Hematopoietic multipotent progenitor cell treated with erythropoietin and hydrocortisone succinate and interleukin-3 and kit ligand, for 8 days (in vitro differentiated cells): Measurements from ENCODE around the gene SLC39A11.
A peak's percentile ranks its signal among the peaks of the same experiment; 100 is the strongest.
"Not testable (repeated sequence)": the region's sequence is repeated elsewhere in the genome, so short reads cannot be mapped to it uniquely, and the experiment has no call there.

Experiments
- DNase-seq: peaks from one replicate; pipeline ENCODE4 v3.0.0-alpha.2; 2015

SLC39A11 gene

DNA sequence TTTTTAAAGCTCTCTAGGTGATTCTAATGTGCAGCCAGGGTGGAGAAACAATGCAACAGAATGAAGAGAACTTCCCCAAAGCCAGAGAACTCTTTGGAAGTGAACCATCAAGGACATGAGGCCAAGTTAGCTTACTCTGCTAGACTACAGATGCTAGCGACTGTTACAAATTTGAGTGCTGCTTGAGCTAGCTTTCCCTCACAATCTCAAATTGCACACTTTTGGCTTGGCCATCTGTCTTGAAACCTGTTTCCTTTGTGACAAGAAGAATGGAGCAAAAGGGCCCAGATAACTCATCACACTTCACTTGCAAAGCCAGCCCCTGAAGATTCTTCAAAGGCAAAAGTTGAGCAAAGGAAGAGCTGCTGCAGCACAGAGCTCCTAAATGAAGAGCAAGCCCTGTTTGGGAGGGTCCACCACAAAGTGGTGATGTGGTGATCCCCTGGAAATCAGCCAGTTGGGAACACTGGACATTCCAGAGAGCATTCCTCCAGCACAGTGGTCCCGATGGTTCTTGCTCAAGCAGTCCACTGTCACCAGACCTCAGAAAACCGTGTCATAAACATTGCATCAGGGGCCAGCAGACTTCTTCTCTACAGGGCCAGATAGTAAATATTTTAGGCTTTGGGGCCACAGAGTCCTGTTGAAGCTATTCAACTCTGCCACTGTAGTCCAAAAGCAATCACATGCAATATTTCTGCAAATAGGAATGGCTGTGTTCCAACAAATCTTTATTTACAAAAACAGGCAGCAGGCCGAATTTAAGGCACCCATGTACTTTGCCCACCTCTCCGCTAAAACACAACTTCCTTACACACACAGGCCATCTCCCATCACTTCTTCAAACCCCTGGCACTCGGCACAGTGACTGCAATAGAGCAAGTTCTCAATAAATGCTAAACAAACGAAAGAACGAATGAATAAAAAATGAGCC lies 21.2 kb downstream of the SLC39A11 start:
- peak; percentile 20 for DNase-seq

- DNase-seq = no peak
Observed at GRCh38 chr17:73069841-73070240, 22.6 kb downstream of the SLC39A11 start.

- DNase-seq = no peak
Observed at GRCh38 chr17:73069164-73069770, 23.2 kb downstream of the SLC39A11 start.

- DNase-seq = no peak
Observed at GRCh38 chr17:73068322-73069153, 23.9 kb downstream of the SLC39A11 start.

DNA sequence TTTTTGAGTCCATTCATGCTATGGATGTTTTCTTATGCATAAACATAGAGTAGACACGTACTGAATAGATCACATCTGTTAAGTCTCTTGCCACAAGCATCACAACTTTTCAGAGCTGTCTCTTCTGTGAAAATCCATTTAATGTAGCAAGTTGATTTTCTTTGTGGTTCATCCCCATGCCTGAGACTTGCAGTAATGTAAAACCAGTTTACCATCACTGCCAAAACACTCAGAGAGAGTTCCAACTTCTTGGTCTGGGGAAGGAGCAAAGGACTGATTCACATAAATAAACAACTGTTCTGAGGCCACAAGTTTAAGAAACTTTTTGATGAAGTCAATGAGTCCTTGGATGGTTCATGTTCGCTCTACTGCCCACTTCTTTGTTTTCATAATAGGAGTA lies 24.8 kb downstream of the SLC39A11 start:
- not testable (repeated sequence) for DNase-seq

- no peak for DNase-seq
Observed at GRCh38 chr17:73067075-73067474, 25.4 kb downstream of the SLC39A11 start.

GRCh38 chr17:73066148-73066884 lies 26.2 kb downstream of the SLC39A11 start:
- DNase-seq = no peak

- DNase-seq = no peak
Observed at GRCh38 chr17:73065376-73065775, 27.1 kb downstream of the SLC39A11 start.

DNA sequence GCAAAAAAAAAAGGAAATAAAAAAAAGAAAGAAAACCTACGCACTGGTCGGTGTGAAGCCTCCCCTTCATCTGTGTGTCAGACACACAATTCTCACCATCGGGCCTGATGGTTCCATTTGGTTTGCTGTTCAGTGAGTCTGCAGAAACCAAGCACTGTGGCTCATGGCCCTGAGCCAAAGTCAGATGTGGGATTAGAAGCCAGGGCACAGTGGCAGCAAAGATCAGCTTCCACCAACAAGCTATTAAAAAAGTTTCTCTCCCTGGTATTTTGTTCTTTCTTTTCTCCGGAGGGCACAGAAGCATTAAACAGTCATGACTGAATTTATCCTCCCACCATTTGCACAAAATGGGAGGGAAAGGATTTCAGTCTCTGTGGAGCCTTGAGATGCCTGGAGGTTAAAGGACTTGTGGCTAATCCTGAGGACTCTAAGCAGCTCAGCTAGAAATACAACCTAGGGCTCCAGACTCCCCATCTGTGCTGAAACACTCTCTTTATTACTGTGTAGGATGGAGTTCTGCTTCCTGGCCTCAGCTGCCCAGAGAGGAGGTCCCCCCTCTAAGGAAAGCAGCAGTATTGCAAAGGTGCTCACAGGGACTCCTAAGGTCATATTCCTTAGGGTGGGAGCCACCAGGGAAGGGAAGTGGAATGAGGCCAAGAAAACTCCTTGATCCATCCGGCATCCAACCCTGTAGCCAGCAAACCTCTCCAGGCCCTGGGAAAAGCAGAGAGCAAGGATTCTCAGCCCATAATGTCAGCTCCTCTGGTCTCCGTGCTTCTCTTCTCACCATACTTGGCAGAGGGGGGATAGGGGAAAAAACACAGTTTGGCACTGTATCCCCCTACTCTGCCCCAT lies 28.2 kb downstream of the SLC39A11 start:
- DNase-seq = peak; percentile 85

DNA sequence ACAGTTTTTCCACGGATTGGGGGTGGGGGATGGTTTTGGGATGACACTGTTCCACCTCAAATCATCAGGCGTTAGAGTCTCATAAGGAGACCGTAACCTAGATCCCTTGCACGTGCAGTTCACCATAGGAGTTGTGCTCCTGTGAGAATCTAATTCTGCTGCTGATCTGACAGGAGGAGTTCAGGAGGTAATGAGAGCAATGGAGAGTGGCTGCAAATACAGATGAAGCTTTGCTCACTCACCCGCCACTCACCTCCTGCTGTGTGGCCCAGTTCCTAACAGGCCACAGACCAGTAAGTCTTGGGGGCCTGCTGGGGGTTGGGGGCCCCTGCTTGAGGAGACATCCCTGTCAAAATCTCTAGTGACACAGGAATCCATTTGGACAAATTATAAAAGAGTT lies 29.8 kb downstream of the SLC39A11 start:
- no peak for DNase-seq

DNA sequence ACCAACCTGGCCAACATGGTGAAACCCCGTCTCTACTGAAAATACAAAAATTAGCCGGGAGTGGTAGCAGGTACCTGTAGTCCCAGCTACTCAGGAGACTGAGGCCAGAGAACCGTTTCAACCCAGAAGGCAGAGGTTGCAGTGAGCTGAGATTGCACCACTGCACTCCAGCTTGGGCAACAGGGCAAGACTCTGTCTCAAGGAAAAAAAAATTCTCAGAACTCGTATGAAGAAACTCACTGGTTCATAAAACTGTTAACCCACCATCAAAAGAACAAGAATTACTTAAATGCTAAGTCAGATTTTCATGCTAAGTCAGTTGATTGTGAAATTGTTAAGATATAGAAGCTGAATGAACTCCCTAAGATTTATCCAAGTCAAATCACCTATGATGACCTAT lies 31.3 kb downstream of the SLC39A11 start:
- no peak for DNase-seq

- DNase-seq = no peak
Observed at GRCh38 chr17:73060721-73061120, 31.8 kb downstream of the SLC39A11 start.

DNA sequence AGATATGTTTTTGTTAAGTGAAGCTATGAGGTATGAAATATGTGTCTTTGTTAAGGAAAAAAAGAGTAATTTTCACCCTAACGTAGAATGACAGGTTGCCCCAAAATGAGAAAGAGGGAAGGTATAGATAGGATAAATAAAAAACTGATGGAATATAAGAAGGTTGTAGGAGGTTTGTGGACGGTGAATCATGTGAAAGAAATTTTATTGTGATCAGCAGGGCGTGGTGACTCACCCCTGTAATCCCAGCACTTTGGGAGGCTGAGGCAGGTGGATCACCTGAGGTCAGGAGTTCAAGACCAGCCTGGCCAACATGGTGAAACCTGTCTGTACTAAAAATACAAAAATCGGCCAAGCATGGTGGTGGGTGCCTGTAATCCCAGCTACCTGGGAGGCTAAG lies 32.8 kb downstream of the SLC39A11 start:
- not testable (repeated sequence) for DNase-seq

- no peak for DNase-seq
Observed at GRCh38 chr17:73058022-73058421, 34.5 kb downstream of the SLC39A11 start.

DNA sequence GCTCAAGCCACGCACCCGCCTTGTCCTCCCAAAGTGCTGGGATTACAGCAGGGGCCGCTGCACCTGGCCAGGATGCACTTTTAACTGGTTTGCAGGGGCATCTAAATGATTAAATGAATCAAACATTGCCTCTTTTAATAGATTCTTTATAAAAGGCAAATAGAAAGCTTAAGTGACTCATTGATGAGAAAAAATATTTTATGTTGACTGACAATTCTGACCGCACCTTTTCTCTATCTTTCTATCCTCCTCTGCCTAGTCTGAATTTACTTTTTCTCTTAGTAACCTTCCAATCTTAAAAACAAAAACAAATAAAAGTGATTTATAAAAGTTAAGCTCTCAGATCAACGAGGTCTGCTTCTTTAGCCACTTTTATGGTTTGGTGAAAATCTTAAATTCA lies 35.3 kb downstream of the SLC39A11 start:
- DNase-seq = no peak

DNA sequence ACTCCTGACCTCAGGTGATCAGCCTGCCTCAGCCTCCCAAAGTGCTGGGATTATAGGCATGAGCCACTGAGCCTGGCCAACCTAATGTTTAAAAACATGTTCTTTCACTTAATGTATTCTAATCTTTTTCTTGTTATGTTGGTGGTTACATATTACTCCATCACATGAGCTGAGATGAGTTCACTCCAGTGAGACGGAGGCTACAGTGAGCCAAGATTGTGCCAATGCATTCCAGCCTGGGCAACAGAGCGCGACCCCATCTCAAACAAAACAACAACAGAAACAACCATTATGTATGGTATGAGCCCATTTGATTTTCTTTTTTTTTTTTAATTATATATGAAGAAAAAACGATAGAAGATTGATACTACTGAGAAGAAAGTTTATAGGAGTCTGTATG lies 39.6 kb downstream of the SLC39A11 start:
- DNase-seq = no peak

GRCh38 chr17:73050797-73051196 lies 41.7 kb downstream of the SLC39A11 start:
- no peak for DNase-seq

DNA sequence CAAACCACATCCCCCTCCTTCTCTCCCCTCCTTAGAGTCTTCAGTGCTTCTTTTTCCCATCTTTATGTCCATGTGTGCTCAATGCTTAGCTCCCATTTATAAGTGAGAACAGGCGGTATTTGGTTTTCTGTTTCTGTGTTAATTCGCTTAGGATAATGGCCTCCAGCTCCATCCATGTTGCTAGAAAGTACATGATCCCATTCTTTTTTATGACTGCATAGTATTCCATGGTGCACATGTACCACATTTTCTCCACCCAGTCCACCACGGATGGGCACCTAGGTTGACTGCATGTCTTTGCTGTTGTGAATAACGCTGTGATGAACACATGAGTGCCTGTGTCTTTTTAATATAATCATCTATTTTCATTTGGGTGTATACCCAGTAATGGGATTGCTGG lies 44.3 kb downstream of the SLC39A11 start:
- no peak for DNase-seq

GRCh38 chr17:73045724-73046123 lies 46.8 kb downstream of the SLC39A11 start:
- no peak for DNase-seq

- no peak for DNase-seq
Observed at GRCh38 chr17:73043686-73044581, 48.6 kb downstream of the SLC39A11 start.
